ENCODE measurements around the gene MAP7D1.
A peak's percentile ranks its signal among the peaks of the same experiment; 100 is the strongest.
"Not testable (repeated sequence)": the region's sequence is repeated elsewhere in the genome, so short reads cannot be mapped to it uniquely, and the experiment has no call there.

The MAP7D1 gene

DNA sequence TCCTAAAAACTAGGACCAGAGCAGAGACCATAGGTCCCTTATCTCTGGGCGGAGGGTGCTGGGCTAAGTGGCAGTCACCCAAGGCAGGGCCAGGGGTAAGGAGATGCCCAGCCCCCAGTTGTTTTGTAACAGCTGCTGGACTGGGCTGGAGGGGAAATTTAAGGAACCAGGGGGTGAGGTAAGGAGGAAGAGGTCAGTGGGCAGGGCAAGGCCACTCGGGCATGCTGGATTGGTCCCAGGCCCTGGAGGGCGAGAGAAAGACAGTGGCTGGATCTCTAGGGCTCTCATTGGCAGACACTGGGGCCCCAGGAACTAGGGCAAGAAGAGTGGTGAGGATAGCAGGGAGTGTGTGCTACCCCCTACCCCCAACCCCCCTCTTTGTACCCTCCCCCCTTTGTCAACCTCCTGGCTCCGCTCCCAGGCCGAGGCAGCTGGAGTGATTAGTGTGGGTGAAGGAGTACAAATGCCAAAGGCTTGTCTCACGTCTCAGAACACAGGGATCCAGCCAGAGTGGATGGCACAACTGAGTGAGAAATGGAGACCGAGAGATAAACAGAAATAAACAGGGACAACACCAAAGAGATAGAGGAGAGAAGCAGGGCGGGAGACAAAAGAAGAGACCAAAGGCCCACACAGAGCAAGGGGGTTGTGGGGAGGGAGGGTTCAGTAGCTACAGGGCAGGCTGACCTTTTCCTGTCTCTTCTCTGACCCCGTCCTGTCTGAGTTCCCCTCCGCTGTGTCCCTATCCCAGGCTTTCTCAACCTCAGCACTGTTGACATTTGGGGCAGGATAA lies 47.8 kb downstream of the MAP7D1 start:
- no peak for DNase-seq (ENCODE audit: low read depth in 2 of 2)

DNA sequence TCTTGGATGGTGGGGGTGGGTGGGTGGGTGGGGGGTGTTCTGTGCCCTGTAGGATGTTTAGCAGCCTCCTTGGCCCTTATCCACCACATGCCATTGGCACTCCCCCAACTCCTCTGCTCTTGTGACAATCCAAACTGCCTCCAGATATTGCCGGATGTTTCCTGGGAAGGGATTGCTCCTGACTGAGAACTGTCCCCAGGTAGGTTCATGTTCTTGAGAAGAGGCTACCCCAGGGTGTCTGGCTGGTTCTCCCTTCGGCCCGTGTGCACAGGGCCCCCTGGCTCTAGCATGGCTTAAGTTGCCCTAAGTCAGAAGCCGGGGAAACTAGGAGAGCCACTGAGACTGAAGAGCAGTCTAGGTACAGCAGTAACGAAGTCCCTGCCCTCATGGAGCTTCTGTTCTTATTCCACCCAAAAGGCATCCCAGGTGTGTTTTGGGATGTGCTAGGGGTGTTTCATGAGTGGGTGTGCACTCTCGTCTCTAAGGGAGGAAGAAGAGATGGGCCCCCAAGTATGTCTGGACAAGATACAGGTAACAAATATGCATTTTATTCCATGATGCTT lies 48.5 kb downstream of the MAP7D1 start:
- no peak for DNase-seq (ENCODE audit: low read depth in 2 of 2)

DNA sequence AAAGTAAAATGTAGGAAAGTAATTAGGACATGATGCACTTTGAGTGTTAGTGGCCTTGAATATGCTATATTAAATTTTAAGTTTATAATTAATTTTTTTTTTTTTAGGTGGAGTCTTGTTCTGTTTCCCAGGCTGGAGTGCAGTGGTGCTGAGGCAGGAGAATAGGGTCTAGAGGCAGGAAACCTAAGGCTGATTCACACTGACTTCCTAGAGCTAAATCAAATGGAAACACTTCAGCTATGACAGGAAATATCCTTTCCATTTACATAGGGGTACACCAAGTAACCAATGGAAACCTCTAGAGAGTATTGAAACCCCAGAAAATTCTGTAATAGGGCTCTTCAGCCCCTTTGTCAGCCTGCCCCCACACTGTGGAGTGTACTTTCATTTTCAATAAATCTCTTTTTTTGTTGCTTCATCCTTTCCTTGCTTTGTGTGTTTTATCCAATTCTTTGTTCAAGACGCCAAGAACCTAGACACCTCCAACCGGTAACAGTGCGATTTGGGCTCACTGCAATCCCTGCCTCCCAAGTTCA lies 50.4 kb downstream of the MAP7D1 start:
- DNase-seq (ENCODE audit: low read depth in 2 of 2) = no peak

DNA sequence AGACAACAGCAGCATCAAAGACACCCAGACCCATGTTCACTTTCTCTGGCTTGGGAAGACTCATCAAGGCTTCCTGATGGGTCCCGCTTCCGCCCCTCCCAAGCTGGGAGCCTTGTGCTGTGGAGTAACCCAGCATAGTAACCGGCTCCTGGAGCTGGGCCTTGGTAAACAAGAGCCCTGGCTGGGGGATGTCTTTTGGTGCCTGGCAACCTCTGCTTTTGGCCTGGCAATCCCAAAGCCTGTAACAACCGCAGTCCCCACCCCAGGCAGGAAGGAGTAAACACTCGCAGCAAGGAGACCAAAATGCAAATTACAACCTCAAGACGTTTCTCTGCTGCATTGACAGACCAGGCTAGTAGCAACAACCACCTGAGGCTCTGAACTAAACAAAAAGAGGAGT lies 51.4 kb downstream of the MAP7D1 start:
- DNase-seq (ENCODE audit: low read depth in 2 of 2) = no peak

DNA sequence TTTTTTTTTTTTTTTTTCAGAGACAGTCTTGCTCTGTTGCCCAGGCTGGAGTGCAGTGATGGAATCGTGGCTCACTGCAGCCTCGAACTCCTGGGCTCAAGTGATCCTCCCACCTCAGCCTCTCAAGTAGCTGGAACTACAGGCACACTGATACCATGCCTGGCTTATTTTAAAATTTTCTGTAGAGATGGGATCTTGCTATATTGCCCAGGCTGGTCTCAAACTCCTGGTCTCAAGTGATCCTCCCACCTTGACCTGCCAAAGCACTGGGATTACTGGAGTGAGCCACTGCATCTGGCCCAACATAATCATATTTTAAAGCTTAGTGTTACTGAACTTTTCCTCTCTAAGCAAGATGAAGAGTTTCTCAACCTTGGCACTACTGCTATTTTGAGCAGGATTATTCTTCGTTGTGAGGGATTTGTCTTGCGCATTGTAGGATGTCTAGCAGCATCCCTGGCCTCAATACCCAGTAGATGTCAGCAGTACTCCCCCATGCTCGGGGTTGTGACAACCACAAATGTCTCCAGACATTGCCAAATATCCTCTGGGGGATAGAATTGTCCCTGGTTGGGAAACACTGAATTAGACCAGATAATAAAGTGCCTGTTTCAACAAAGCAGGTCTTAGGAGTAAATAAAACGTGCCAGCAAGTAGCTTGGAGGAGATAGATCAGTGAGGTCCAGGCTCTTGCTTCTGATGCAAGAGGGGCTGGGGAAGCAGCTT lies 53.2 kb downstream of the MAP7D1 start:
- no peak for DNase-seq (ENCODE audit: low read depth in 2 of 2)

DNA sequence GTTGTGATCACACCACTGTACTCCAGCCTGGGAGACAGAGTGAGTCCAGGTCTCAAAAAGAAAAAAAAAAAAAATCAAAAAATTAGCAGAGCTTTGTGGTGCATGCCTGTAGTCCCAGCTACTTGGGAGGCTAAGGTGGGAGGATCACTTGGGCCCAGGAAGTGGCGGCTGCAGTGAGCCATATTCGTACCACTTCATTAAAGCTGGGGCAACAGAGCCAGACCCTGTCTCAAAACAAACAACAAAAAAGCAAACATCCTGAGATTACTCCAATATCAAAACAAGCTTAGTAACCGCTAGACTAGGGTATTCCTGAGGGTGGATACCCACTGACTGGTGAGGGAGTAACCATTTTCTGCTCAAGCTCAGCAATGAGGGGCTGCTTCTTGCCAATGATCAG lies 55.3 kb downstream of the MAP7D1 start:
- DNase-seq (ENCODE audit: low read depth in 2 of 2) = no peak

DNA sequence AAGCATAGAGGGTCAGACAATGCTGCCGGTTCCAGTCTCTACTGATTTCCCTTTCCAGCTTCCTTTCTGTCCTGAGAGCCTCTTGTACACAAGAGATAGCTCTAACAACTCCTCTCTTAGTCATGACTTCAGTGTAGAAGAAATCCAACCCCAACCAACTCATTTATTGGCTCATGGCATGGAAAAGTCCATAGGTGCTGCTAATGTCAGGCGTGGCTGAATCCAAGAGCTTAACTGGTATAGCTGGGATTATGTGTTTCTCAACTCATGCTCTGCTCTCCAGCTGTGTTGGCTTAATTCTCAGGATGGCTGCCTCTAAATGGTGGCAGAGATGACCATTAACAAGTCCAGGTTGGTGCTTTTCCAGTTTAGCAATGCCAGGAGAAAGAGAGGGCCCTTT lies 55.9 kb downstream of the MAP7D1 start:
- DNase-seq (ENCODE audit: low read depth in 2 of 2) = no peak

DNA sequence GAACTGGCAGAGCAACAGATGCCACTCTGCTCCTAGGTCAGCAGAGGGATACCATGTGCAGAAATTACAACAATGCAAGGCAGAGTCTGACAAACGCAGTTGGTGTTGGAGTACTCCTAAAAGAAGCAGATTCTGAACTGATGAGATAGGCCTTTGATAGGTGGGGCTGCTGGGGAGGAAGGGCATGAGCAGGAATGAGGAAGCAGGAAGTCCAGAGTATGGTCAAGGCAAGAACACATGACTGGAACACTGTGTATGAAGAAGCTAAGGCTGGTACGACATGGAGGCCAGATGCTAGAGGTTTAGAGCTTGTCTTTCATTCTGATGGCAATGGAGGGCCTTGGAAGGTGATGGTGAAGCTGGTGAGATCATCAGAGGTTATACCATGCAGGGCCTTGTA lies 56.8 kb downstream of the MAP7D1 start:
- no peak for DNase-seq (ENCODE audit: low read depth in 2 of 2)

DNA sequence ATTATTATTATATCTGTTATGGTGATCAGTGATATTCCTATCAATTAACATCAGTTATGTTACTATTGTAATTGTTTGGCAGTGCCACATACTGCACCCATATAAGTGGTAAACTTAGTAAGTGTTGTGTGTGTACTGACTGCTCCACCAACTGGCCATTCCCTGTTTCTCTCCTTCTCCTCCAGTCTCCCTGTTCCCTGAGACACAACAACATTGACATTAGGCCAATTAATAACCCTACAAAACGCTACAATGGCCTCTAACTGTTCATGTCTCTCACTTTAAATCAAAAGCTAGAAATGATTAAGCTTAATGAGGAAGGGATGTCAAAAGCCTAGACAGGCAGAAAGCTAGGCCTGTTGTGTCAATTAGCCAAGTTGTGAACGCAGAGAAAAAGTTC lies 61.7 kb downstream of the MAP7D1 start:
- no peak for DNase-seq (ENCODE audit: low read depth in 2 of 2)

DNA sequence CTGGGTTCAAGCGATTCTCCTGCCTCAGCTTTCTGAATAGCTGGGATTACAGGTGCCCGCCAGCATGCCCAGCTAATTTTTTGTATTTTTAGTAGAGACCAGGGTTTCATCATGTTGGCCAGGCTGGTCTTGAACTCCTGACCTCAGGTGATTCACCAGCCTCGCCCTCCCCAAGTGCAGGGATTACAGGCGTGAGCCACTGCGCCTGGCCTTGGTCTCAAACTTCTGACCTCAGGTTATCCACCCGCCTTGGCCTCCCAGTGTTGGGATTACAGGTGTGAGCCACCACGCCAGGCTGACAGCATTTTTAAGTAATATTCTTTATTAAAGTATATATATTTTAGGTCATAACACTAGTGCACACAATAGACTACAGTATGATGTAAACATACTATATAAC lies 65.9 kb downstream of the MAP7D1 start:
- DNase-seq (ENCODE audit: low read depth in 2 of 2) = not testable (repeated sequence)

DNA sequence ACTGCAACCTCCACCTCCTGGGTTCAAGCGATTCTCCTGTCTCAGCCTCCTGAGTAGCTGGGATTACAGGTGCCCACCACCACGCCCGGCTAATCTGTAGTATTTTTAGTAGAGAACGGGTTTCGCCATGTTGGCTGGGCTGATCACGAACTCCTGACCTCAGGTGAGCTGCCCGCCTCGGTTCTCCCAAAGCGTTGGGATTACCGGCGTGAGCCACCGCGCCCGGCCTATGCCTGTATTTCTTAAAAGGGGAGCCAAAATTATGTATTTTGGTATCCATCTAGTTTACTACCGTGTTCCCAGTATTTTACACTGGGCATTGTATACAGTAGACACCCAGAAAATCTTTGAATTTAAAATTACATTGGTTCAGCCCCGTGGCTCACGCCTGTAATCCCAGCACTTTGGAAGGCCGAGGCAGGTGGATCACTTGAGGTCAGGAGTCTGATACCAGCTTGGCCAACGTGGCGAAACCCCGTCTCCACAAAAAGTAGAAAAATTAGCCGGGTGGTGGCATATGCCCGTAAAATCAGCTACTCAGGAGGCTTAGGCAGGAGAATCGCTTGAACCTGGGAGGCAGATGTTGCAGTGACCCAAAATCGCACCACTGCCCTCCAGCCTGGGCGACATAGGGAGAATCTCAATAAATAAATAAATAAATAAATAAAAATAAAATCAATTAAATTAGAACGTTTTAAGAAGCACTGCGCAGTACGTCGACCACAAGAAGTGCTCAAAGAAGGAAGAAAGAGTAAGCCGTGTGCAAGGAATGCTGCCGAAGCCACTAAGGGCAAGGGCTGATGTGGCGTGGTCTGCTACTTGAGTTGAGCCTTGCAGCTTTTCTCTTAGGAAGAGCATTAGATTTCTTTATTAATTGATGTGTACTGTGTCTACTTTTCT lies 66.8 kb downstream of the MAP7D1 start:
- DNase-seq (ENCODE audit: low read depth in 2 of 2) = no peak

DNA sequence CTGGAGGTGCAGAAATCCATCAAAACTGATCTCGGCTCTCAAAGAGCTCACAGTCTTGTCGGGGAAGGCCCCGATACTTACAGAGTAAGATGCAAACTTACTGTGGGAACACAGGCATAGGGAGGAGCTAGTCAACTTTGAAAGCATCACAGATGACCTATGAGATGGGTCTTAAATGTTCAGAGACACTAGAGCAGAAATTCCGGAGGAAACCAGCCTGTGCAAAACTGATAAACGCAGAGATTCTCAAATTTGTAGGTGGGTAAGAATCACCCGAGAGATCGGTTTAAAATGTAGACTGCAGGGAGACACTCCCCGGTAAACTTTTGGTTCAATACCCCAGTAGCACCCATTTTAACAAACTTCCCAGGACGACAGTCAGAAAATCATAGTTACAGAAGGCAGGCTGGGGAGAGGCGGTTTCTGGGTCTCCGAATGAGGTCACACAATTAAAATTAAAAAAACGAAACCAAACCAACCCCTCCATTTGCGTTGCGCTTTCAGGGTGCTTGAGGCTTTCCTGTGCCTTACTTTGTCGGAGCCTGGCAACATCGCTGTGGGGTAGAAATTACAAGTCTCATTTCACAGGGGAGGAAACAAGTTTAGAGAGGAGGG lies 67.5 kb downstream of the MAP7D1 start:
- no peak for DNase-seq (ENCODE audit: low read depth in 2 of 2)

DNA sequence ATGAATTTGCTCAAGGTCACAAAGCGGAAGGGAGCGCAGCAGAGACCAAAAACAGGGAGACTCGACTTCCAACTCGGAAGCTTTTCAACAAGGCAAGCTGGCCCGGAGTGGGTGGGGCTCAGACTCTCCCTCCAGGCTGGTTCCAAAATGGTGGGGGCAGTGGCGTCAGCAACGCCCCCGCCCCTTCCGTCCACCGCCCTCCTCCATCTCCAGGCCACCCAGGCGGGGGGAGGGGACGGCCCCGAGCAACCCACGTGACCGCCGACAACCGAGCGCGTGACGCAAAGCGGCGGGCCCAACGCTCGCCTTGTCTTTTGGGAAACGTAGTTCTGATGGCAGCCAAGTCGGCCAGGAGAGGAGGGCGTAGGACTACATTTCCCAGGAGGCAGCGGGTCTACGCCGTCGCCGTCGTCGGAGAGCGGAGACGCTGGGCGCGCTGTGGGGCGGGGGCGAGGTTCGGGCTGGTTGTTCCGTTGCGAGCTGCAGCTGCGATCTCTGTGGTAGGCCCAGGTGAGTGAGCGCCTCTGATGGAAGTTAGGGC lies 68.1 kb downstream of the MAP7D1 start, which contains the start of gene THRAP3:
TSS of gene THRAP3 (plus strand) at position 448 of the 541 bp plus-strand sequence. CDS start 58,121 bp downstream, outside the sequence.
- DNase-seq (ENCODE audit: low read depth in 2 of 2) = peak; percentile 99 to 100

DNA sequence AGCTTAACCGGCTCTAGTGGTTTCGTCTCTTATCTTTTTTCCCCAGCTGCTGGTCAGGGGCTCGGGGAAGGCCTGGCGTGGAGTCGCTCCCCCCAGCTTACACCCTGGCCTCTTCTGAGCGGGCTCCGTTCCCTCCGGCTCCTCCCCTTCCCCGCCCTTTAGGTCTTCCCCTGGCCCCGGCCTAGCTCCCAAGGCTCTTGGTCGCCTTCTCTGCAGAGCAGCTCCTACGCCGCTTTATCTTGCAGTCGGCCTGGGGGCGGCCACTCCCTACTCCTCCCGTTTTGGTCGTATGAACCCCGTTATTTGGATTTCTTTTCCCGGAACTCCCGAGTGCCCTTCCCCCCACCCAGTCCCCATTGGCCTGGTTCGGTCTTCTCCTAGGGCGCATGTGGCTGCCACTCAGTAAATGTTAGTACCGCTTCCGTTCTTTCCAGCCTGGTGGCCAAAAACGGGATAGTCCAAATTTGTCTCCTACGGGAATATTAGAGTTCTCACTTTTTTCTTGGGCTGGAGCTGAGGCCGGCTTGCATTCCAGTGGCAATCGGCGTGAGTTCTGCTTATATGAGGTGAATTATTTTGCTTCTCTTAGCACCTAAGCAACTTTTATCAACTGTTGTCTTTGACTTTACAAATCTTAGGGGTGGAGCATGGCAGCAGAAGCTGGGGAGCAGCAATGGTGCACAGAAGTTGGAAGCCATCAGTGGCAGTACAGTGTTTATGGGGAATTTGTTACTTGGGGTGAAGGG lies 68.8 kb downstream of the MAP7D1 start:
- peak in 1 of 2 donors; percentile 70 for DNase-seq (ENCODE audit: low read depth in 2 of 2)

DNA sequence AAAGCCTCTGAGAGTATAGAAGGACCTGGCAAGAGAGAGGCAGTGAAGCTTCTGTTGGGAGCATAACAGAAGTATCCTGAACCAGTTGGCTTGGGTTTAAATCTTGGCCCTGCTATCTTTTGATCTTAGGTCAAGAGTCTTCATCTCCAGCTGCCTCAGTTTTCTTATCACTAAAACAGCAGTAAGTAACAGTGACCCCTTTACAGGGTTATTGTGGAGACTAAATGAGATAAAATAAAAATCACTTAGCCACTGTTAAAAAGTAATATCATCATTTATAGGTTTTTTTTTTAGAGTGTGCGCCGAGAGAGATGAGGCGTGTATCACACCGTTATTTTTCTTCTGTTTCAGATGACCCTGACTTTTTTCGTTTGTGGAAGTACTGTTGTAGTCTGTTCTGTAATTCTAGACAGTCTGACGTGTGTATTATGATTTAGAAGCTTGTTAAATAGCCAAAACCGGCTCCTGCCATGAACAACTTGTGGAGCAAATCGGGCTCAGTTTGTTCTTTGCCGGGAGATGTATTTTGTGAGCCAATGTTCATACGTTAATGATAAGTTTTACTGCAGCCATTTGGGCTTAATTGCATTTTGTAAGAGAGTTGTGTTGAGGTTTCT lies 69.4 kb downstream of the MAP7D1 start:
- DNase-seq (ENCODE audit: low read depth in 2 of 2) = no peak

DNA sequence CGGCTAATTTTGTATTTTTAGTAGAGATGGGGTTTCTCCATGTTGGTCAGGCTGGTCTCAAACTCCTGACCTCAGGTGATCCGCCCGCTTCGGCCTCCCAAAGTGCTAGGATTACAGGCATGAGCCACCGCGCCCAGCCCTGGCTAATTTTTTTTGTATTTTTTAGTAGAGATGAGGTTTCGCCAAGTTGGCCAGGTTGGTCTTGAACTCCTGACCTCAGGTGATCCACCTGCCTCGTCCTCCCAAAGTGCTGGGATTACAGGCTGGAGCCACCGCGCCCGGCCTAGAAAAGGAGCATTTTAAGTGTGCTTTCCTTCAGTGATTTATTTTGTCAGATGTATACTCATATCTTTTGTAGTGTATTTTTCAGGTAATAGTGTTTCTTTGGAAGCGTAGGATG lies 74.3 kb downstream of the MAP7D1 start:
- not testable (repeated sequence) for DNase-seq (ENCODE audit: low read depth in 2 of 2)
